Measurements from ENCODE around the gene EIF4EBP2. TPM values are rescaled to one million over a fixed set of nuclear protein-coding genes. Genes with fewer than 3 reads are reported as not detected.

The EIF4EBP2 gene
- total RNA-seq, 1 donor from 2014 or later, result 100 TPM

DNA sequence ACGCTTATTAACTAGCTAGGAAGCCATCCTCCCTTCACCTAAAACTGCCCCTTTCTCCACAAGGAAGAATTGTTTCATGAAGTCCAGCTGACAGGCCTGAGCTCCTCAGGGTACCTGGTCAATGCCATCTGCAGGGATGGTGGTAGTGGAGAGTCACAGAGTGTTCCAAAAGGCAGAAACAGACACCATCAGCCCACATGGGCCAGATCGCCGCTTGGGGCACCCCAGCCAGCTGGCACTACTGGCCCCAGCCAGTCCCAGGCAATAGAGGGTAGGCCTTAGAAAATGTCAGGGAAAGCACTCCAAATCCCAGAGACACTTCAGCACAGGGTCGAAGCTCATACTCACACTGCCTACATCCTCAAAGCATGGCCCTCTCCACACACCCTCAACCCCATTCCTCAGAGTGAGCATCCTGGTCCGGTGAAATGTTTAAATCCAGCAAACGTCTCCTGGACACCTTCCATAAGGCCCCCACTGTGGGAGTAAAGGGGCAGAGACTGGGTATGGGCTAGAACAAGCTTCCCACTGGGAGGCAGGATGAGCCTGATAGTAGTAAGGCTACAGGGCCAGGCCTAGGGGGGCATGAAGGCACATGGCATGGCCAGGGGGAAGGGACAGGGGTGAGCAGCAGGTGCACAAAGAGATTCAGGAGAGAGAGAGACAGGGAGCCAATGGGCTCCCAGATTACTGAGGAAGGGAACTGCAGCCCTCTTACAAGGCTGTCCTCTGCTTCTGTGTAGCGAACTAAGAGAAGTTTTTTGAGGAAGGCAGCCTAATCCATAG, 23.4 kb upstream of the EIF4EBP2 start:
- H3K27ac Mint-ChIP-seq, result peak overlapping the region; percentile 32
- TF ChIP-seq, protein P1, sequence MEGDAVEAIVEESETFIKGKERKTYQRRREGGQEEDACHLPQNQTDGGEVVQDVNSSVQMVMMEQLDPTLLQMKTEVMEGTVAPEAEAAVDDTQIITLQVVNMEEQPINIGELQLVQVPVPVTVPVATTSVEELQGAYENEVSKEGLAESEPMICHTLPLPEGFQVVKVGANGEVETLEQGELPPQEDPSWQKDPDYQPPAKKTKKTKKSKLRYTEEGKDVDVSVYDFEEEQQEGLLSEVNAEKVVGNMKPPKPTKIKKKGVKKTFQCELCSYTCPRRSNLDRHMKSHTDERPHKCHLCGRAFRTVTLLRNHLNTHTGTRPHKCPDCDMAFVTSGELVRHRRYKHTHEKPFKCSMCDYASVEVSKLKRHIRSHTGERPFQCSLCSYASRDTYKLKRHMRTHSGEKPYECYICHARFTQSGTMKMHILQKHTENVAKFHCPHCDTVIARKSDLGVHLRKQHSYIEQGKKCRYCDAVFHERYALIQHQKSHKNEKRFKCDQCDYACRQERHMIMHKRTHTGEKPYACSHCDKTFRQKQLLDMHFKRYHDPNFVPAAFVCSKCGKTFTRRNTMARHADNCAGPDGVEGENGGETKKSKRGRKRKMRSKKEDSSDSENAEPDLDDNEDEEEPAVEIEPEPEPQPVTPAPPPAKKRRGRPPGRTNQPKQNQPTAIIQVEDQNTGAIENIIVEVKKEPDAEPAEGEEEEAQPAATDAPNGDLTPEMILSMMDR (conservative IDR thresholded peaks at IDR 0.05), result no peak
- peaks cover 13% of the 10 kb centered on the region for H3K4me1 Mint-ChIP-seq (ENCODE audit: unreplicated experiment)
- H3K9me3 Mint-ChIP-seq, result peaks cover 7% of the 10 kb centered on the region
- H3K4me3 Mint-ChIP-seq, result peak overlapping the region; percentile 89
- peaks cover 22% of the 10 kb centered on the region for H3K27me3 Mint-ChIP-seq
- H3K36me3 Mint-ChIP-seq, result peaks cover 7% of the 10 kb centered on the region
- DNase-seq (ENCODE audit: extremely low spot score, unreplicated experiment), result no peak

- no peak for DNase-seq (ENCODE audit: extremely low spot score, unreplicated experiment)
- H3K4me1 Mint-ChIP-seq (ENCODE audit: unreplicated experiment), result peaks cover 13% of the 10 kb centered on the region
- H3K4me3 Mint-ChIP-seq, result peak overlapping the region; percentile 89
- peaks cover 22% of the 10 kb centered on the region for H3K27me3 Mint-ChIP-seq
- H3K27ac Mint-ChIP-seq, result peak overlapping the region; percentile 32
- H3K9me3 Mint-ChIP-seq, result peaks cover 7% of the 10 kb centered on the region
- TF ChIP-seq, protein P1 (conservative IDR thresholded peaks at IDR 0.05), result no peak
- H3K36me3 Mint-ChIP-seq, result peaks cover 7% of the 10 kb centered on the region
Observed at GRCh38 chr10:70381471-70382421, 22.2 kb upstream of the EIF4EBP2 start.

- peak overlapping the region; percentile 26 for H3K27ac Mint-ChIP-seq
- H3K4me3 Mint-ChIP-seq, result no peak overlapping the region
- TF ChIP-seq, protein P1 (conservative IDR thresholded peaks at IDR 0.05), result no peak
- no peaks in the 10 kb centered on the region for H3K36me3 Mint-ChIP-seq
- H3K4me1 Mint-ChIP-seq (ENCODE audit: unreplicated experiment), result peaks cover 13% of the 10 kb centered on the region
- H3K27me3 Mint-ChIP-seq, result peaks cover 10% of the 10 kb centered on the region
- DNase-seq (ENCODE audit: extremely low spot score, unreplicated experiment), result no peak
- H3K9me3 Mint-ChIP-seq, result no peaks in the 10 kb centered on the region
Observed at GRCh38 chr10:70391654-70392053, 12.3 kb upstream of the EIF4EBP2 start.

DNA sequence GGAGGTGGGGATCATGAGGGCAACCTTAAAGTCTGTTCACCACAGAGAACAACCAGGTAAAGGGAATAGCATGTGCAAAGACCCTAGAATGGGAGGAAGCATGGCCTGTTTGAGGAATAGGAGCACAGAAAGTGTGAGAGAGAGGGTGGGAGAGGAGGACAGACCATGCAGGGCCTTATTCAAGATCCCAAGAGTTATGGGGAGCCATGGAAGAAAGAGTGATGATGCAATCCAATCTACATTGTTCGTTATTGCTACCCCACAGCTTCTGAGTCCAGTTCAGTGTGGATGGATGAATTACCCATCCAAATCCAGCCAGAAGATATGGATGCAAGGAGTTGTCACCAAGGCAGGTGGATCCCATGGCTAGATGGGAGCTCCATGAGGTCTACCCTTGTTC, 7.8 kb upstream of the EIF4EBP2 start:
- no peak for DNase-seq (ENCODE audit: extremely low spot score, unreplicated experiment)
- Mint-ChIP-seq H3K9me3 (no peaks in the 10 kb centered on the region), H3K27me3 (peaks cover 7% of the 10 kb centered on the region), H3K4me1 (ENCODE audit: unreplicated experiment) (peaks cover 4% of the 10 kb centered on the region), H3K36me3 (no peaks in the 10 kb centered on the region), H3K4me3 (no peak overlapping the region), H3K27ac (no peak overlapping the region)
- TF ChIP-seq, protein P1 (conservative IDR thresholded peaks at IDR 0.05), result no peak

DNA sequence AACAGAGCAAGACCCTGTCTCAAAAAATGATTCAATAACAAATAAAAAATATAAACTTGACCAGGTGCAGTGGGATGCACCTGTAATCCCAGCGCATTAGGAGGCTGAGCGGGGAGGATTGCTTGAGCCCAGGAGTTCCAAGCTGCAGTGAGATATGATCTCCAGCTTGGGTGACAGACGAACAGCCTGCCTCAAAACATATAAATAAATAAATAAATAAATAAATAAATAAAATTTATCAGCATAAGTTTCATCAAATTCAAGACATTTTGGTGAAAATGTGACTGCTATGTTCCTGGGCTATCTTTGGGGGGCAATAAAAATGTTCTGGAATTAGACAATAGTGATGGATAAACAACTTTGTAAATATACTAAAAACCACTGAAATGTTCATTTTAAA, 4.8 kb upstream of the EIF4EBP2 start:
- TF ChIP-seq, protein P1 (conservative IDR thresholded peaks at IDR 0.05), result no peak
- Mint-ChIP-seq H3K4me3 (no peak overlapping the region), H3K4me1 (ENCODE audit: unreplicated experiment) (peaks cover 4% of the 10 kb centered on the region), H3K27me3 (no peaks in the 10 kb centered on the region), H3K27ac (no peak overlapping the region), H3K9me3 (no peaks in the 10 kb centered on the region), H3K36me3 (no peaks in the 10 kb centered on the region)
- DNase-seq (ENCODE audit: extremely low spot score, unreplicated experiment), result no peak

Data from type B pancreatic cell (in vitro differentiated cells).